Prostate gland (tissue), 2 donors: ENCODE measurements around the gene HYPK.

Experiments
- CTCF ChIP-seq, 4 experiments: fragments of 200-600 bp in 2 of 4; fragments of 450-650 bp in 2 of 4; sonication (generic) in 2 of 4; IDR thresholded peaks; 1 replicate in 3 of 4; 2 replicates in 1 of 4; pipeline ENCODE4 v1.5.1; 2016 to 2019; ENCODE audit warnings: antibody characterized with exemption in 4 of 4, mild to moderate bottlenecking in 2 of 4, moderate library complexity in 2 of 4
- POLR2AphosphoS5 ChIP-seq: sonication (generic); formaldehyde crosslinking; IDR thresholded peaks from one replicate; pipeline ENCODE4 v1.6.1; 2017; ENCODE audit warnings: antibody characterized with exemption

- TF ChIP-seq POLR2AphosphoS5 (no peak), CTCF (IDR thresholded peaks at IDR 0.05) (no peak)
Measured at GRCh38 chr15:43763819-43764446, 36.5 kb upstream of the HYPK start.
